PC-3 (cell line): ENCODE measurements around the gene LIN7B.

Experiments used
- CTCF ChIP-seq: fragments of 300-600 bp; sonication (generic); conservative IDR thresholded peaks from 2 replicates; pipeline ENCODE4 v1.5.1; 2017; ENCODE audit warnings: antibody characterized with exemption, low read depth, mild to moderate bottlenecking, low read length
- EZH2 ChIP-seq: fragments of 300-600 bp; sonication (generic); IDR thresholded peaks from one replicate; pipeline ENCODE4 v1.6.1; 2017; ENCODE audit warnings: antibody characterized with exemption, mild to moderate bottlenecking, low read length; ENCODE audit not compliant: unreplicated experiment
- EZH2phosphoT487 ChIP-seq: fragments of 300-600 bp; sonication (generic); IDR thresholded peaks from 2 replicates; pipeline ENCODE4 v1.6.1; 2018; ENCODE audit warnings: mild to moderate bottlenecking, antibody characterized with exemption, low read length, borderline replicate concordance

DNA sequence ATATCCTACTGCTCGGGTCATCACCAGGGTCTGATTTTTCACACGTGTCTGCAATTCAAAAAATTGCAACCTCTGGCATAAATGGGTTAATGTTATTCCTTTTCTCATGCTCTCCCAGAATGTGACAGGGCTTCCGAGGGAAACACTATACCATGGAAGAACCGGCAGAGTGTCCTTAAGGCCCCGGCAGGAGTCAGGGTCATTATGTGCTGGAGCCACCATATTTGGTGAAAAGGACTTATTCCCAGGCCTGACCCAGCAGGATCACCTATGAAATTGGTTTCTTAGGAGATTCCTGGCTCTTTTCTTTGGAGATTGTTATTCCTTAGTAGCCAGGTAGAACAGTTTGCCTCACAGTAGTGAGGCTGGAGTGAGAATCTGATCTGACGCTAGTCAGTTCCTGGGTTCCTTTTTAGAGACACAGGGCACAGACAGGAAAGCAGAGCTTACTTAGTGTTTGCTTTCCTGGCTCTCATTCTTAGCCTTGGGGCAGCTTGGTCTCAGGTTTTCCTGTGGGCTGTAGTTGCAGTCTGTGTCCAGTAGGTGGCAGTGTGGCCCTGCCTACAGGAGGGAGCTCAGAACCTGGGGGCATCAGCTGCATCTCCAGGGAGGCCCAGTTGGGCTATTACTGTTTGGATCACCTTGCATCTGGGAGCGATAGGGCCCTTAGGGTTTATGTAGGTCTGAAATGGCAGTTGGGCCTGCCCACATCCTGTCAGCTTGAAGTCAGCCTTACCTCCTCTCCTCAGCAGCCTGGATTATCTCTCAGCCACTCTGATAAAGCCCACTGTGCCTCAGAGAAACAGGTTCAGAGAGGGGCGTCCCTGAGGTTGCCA is 16.5 kb upstream of the LIN7B start:
- TF ChIP-seq CTCF (peak; percentile 94), EZH2 (no peak), EZH2phosphoT487 (no peak)
